ENCODE results near the gene ZP1.
"Not testable (repeated sequence)": the region's sequence is repeated elsewhere in the genome, so short reads cannot be mapped to it uniquely, and the experiment has no call there.

ZP1 gene

GRCh38 chr11:60879971-60880588 lies 12.7 kb downstream of the ZP1 start:
- no peak for DNase-seq

- no peak for DNase-seq
These were observed 13.4 kb downstream of the ZP1 start for GRCh38 chr11:60880643-60881282.

- peak; percentile 35 for DNase-seq
These were observed 20.2 kb downstream of the ZP1 start for GRCh38 chr11:60887556-60887955.

- DNase-seq: no peak
These were observed 22.5 kb downstream of the ZP1 start for GRCh38 chr11:60889869-60890311.

- no peak for DNase-seq
These were observed 23.4 kb downstream of the ZP1 start for GRCh38 chr11:60890696-60891095.

GRCh38 chr11:60891103-60891741 lies 23.9 kb downstream of the ZP1 start:
- no peak for DNase-seq

- no peak for DNase-seq
These were observed 28.3 kb downstream of the ZP1 start for GRCh38 chr11:60895687-60896086.

GRCh38 chr11:60897496-60897895 lies 30.2 kb downstream of the ZP1 start:
- no peak for DNase-seq

GRCh38 chr11:60899046-60899936 lies 31.9 kb downstream of the ZP1 start:
- DNase-seq: no peak

GRCh38 chr11:60899977-60900376 lies 32.6 kb downstream of the ZP1 start:
- no peak for DNase-seq

GRCh38 chr11:60900673-60901404 lies 33.5 kb downstream of the ZP1 start:
- DNase-seq: no peak

GRCh38 chr11:60902625-60903024 lies 35.3 kb downstream of the ZP1 start:
- DNase-seq: no peak

- DNase-seq: no peak
These were observed 37.7 kb downstream of the ZP1 start for GRCh38 chr11:60905047-60905446.

GRCh38 chr11:60905551-60906113 lies 38.3 kb downstream of the ZP1 start:
- no peak for DNase-seq

GRCh38 chr11:60906132-60906972 lies 39.0 kb downstream of the ZP1 start, which contains the start of gene PRPF19:
Gene PRPF19, minus strand, starts transcription at chr11:60906585. Its CDS starts 203 bp downstream, at chr11:60906382.
- DNase-seq: peak; percentile 84

- no peak for DNase-seq
These were observed 41.5 kb downstream of the ZP1 start for GRCh38 chr11:60908803-60909202.

GRCh38 chr11:60909680-60910280 lies 42.4 kb downstream of the ZP1 start:
- DNase-seq: not testable (repeated sequence)

- DNase-seq: no peak
These were observed 42.9 kb downstream of the ZP1 start for GRCh38 chr11:60910281-60910687.

GRCh38 chr11:60910711-60911380 lies 43.5 kb downstream of the ZP1 start:
- DNase-seq: no peak

- DNase-seq: no peak
These were observed 45.0 kb downstream of the ZP1 start for GRCh38 chr11:60912223-60912850.
